ENCODE results near the gene SPZ1. TPM values are rescaled to one million over a fixed set of nuclear protein-coding genes. Genes with fewer than 3 reads are reported as not detected.
"Not testable (repeated sequence)": the region's sequence is repeated elsewhere in the genome, so short reads cannot be mapped to it uniquely, and the experiment has no call there.

SPZ1 gene
- not detected for total RNA-seq
- total RNA-seq (2013) = not detected

GRCh38 chr5:80319702-80320101, at the start of gene SPZ1:
TSS of gene SPZ1 (plus strand) at chr5:80320002. CDS start at chr5:80320216, 214 bp downstream.
- Histone ChIP-seq H3K36me3 (ENCODE audit: control insufficient read depth, insufficient read depth, low read length) (no peaks in the 10 kb centered on the region), H3K9me3 (ENCODE audit: control insufficient read depth, insufficient read depth, low read length) (no peaks in the 10 kb centered on the region), H3K27me3 (ENCODE audit: control insufficient read depth, insufficient read depth, low read length) (peaks cover 2% of the 10 kb centered on the region), H3K27ac (ENCODE audit: low read length) (no peak within 1 kb of the TSS), H3K4me1 (ENCODE audit: control insufficient read depth, insufficient read depth, low read length) (no peaks in the 10 kb centered on the region), H3K4me3 (ENCODE audit: low read length) (no peak within 1 kb of the TSS)
- DNase-seq (no peak), ATAC-seq (no peak)
- 75% methylated on average over 2 of the region's 2 CpGs for WGBS (ENCODE audit: insufficient coverage)
- Mint-ChIP-seq H3K36me3 (no peaks in the 10 kb centered on the region), H3K4me3 (no peak within 1 kb of the TSS), H3K9me3 (no peaks in the 10 kb centered on the region), H3K27me3 (ENCODE audit: low read depth in 2 of 2) (peaks cover 19 to 21% of the 10 kb centered on the region in 2 donors), H3K27ac (no peak within 1 kb of the TSS), H3K4me1 (no peaks in the 10 kb centered on the region)
- TF ChIP-seq, protein P1, sequence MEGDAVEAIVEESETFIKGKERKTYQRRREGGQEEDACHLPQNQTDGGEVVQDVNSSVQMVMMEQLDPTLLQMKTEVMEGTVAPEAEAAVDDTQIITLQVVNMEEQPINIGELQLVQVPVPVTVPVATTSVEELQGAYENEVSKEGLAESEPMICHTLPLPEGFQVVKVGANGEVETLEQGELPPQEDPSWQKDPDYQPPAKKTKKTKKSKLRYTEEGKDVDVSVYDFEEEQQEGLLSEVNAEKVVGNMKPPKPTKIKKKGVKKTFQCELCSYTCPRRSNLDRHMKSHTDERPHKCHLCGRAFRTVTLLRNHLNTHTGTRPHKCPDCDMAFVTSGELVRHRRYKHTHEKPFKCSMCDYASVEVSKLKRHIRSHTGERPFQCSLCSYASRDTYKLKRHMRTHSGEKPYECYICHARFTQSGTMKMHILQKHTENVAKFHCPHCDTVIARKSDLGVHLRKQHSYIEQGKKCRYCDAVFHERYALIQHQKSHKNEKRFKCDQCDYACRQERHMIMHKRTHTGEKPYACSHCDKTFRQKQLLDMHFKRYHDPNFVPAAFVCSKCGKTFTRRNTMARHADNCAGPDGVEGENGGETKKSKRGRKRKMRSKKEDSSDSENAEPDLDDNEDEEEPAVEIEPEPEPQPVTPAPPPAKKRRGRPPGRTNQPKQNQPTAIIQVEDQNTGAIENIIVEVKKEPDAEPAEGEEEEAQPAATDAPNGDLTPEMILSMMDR (IDR thresholded peaks at IDR 0.05) = no peak
- intact Hi-C loops (cut with micrococcal nuclease) = no loop called here

DNA sequence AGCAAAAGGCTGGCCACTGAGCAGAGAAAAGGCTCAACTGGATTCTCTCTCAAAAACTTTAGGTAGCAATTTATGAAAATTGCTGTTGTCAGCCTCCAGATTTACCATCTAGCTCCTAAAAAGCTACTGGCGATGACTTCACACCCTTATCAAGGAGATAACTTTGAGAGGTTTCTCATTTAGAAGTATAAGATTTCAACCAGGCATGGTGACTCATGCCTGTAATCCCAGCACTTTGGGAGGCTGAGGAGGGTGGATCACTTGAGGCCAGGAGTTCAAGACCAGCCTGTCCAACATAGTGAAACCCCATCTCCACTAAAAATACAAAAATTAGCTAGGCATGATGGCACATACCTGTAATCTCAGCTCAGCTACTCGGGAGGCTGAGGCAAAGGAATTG, 49.3 kb upstream of the SPZ1 start:
- intact Hi-C loops (cut with micrococcal nuclease); H3K27ac ChIP-seq (ENCODE audit: low read length); H3K9me3 Mint-ChIP-seq; H3K27me3 ChIP-seq (ENCODE audit: control insufficient read depth, insufficient read depth, low read length); H3K4me1 Mint-ChIP-seq; H3K4me1 ChIP-seq (ENCODE audit: control insufficient read depth, insufficient read depth, low read length); H3K27me3 Mint-ChIP-seq (ENCODE audit: low read depth in 2 of 2); H3K9me3 ChIP-seq (ENCODE audit: control insufficient read depth, insufficient read depth, low read length); H3K36me3 Mint-ChIP-seq; ATAC-seq; H3K27ac Mint-ChIP-seq; H3K4me3 Mint-ChIP-seq; H3K4me3 ChIP-seq (ENCODE audit: low read length); H3K36me3 ChIP-seq (ENCODE audit: control insufficient read depth, insufficient read depth, low read length): not testable (repeated sequence)
- 97% methylated on average over 2 of the region's 2 CpGs for WGBS (ENCODE audit: insufficient coverage)
- peak in 1 of 2 donors; percentile 35 for DNase-seq

GRCh38 chr5:80275347-80275746, 44.5 kb upstream of the SPZ1 start:
- H3K36me3 Mint-ChIP-seq = no peaks in the 10 kb centered on the region
- TF ChIP-seq, protein P1 (IDR thresholded peaks at IDR 0.05) = no peak
- H3K36me3 ChIP-seq (ENCODE audit: control insufficient read depth, insufficient read depth, low read length) = no peaks in the 10 kb centered on the region
- no peaks in the 10 kb centered on the region for H3K9me3 ChIP-seq (ENCODE audit: control insufficient read depth, insufficient read depth, low read length)
- H3K4me1 Mint-ChIP-seq = no peaks in the 10 kb centered on the region
- H3K27me3 Mint-ChIP-seq (ENCODE audit: low read depth in 2 of 2) = peaks cover 0 to 3% of the 10 kb centered on the region in 2 donors
- H3K27me3 ChIP-seq (ENCODE audit: control insufficient read depth, insufficient read depth, low read length) = no peaks in the 10 kb centered on the region
- DNase-seq (peak in 1 of 2 donors; percentile 66), ATAC-seq (no peak)
- no peaks in the 10 kb centered on the region for H3K9me3 Mint-ChIP-seq
- no peak overlapping the region for H3K4me3 ChIP-seq (ENCODE audit: low read length)
- no peak overlapping the region for H3K27ac Mint-ChIP-seq
- no peaks in the 10 kb centered on the region for H3K4me1 ChIP-seq (ENCODE audit: control insufficient read depth, insufficient read depth, low read length)
- intact Hi-C loops (cut with micrococcal nuclease) = no loop called here
- WGBS (ENCODE audit: insufficient coverage) = 70% methylated on average over 2 of the region's 2 CpGs
- H3K4me3 Mint-ChIP-seq = no peak overlapping the region
- no peak overlapping the region for H3K27ac ChIP-seq (ENCODE audit: low read length)

DNA sequence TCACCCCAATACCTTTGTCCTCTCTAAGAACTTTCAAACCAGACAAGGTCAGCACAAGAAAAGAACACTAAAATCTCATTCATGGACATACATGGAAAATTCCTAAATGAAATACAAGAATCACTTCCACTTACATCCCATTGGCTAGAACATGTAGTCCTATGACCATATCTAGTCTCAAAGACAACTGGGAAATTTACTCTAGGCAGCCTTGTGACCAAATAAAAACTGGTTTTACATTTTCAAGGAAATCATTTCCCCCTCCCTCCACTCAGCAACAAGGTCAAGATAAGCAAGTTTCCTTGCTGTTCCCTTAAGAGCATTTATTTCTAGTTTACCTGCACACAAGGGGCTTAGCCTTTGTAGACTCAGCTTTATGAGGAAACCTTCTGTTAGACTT, 43.6 kb upstream of the SPZ1 start:
- Histone ChIP-seq H3K27me3 (ENCODE audit: control insufficient read depth, insufficient read depth, low read length) (no peaks in the 10 kb centered on the region), H3K4me1 (ENCODE audit: control insufficient read depth, insufficient read depth, low read length) (no peaks in the 10 kb centered on the region), H3K4me3 (ENCODE audit: low read length) (no peak overlapping the region), H3K27ac (ENCODE audit: low read length) (no peak overlapping the region), H3K9me3 (ENCODE audit: control insufficient read depth, insufficient read depth, low read length) (no peaks in the 10 kb centered on the region), H3K36me3 (ENCODE audit: control insufficient read depth, insufficient read depth, low read length) (no peaks in the 10 kb centered on the region)
- H3K9me3 Mint-ChIP-seq = no peaks in the 10 kb centered on the region
- DNase-seq (no peak), ATAC-seq (no peak)
- H3K27me3 Mint-ChIP-seq (ENCODE audit: low read depth in 2 of 2) = peaks cover 0 to 3% of the 10 kb centered on the region in 2 donors
- TF ChIP-seq, protein P1 (IDR thresholded peaks at IDR 0.05) = no peak
- intact Hi-C loops (cut with micrococcal nuclease) = no loop called here
- no peaks in the 10 kb centered on the region for H3K36me3 Mint-ChIP-seq
- no peaks in the 10 kb centered on the region for H3K4me1 Mint-ChIP-seq
- H3K4me3 Mint-ChIP-seq = no peak overlapping the region
- H3K27ac Mint-ChIP-seq = no peak overlapping the region
